GM19240 (cell line): Measurements from ENCODE around the gene CACNA1E.

Experiments
- DNase-seq: peaks from one replicate; pipeline ENCODE4 v3.0.0; 2011; ENCODE audit warnings: low spot score; ENCODE audit not compliant: insufficient read length

Gene CACNA1E

GRCh38 chr1:181632492-181632891 lies 149.2 kb downstream of the CACNA1E start:
- DNase-seq: no peak

- DNase-seq: no peak
These were observed 149.6 kb downstream of the CACNA1E start for GRCh38 chr1:181632960-181633359.

- DNase-seq: no peak
These were observed 151.8 kb downstream of the CACNA1E start for GRCh38 chr1:181635110-181635509.

- no peak for DNase-seq
These were observed 154.7 kb downstream of the CACNA1E start for GRCh38 chr1:181637998-181638397.

- DNase-seq: no peak
These were observed 157.6 kb downstream of the CACNA1E start for GRCh38 chr1:181640956-181641355.

GRCh38 chr1:181643631-181644030 lies 160.3 kb downstream of the CACNA1E start:
- DNase-seq: no peak

GRCh38 chr1:181645171-181645570 lies 161.9 kb downstream of the CACNA1E start:
- DNase-seq: no peak

GRCh38 chr1:181646710-181647109 lies 163.4 kb downstream of the CACNA1E start:
- no peak for DNase-seq

GRCh38 chr1:181647314-181648035 lies 164.2 kb downstream of the CACNA1E start:
- no peak for DNase-seq

GRCh38 chr1:181651276-181651675 lies 168.0 kb downstream of the CACNA1E start:
- no peak for DNase-seq

- no peak for DNase-seq
These were observed 172.4 kb downstream of the CACNA1E start for GRCh38 chr1:181655756-181656155.

GRCh38 chr1:181656491-181656890 lies 173.2 kb downstream of the CACNA1E start:
- no peak for DNase-seq

GRCh38 chr1:181658581-181658980 lies 175.3 kb downstream of the CACNA1E start:
- DNase-seq: no peak

GRCh38 chr1:181659321-181659957 lies 176.1 kb downstream of the CACNA1E start:
- no peak for DNase-seq

GRCh38 chr1:181660621-181661020 lies 177.3 kb downstream of the CACNA1E start:
- no peak for DNase-seq

GRCh38 chr1:181661569-181661968 lies 178.3 kb downstream of the CACNA1E start:
- DNase-seq: no peak

GRCh38 chr1:181662606-181663005 lies 179.3 kb downstream of the CACNA1E start:
- no peak for DNase-seq

GRCh38 chr1:181664543-181664942 lies 181.2 kb downstream of the CACNA1E start:
- DNase-seq: no peak

GRCh38 chr1:181669246-181669645 lies 185.9 kb downstream of the CACNA1E start:
- DNase-seq: no peak

- DNase-seq: no peak
These were observed 191.3 kb downstream of the CACNA1E start for GRCh38 chr1:181674617-181675016.

- DNase-seq: no peak
These were observed 192.0 kb downstream of the CACNA1E start for GRCh38 chr1:181675091-181675917.

GRCh38 chr1:181675918-181676190 lies 192.5 kb downstream of the CACNA1E start:
- DNase-seq: no peak
